Hepatocyte (in vitro differentiated cells): ENCODE measurements around the gene MYOF.

ENCODE experiments used
- EZH2 ChIP-seq: fragments of 200-600 bp; sonication (generic); IDR thresholded peaks from 2 replicates; pipeline ENCODE4 v1.6.1; 2016; ENCODE audit warnings: antibody characterized with exemption, mild to moderate bottlenecking, borderline replicate concordance
- EZH2phosphoT487 ChIP-seq: fragments of 200-600 bp; sonication (generic); IDR thresholded peaks from one replicate; pipeline ENCODE4 v1.6.1; 2018; ENCODE audit warnings: antibody characterized with exemption, mild to moderate bottlenecking, low read depth, moderate library complexity; ENCODE audit not compliant: unreplicated experiment, severe bottlenecking
- TF ChIP-seq, protein P1 (sequence below): fragments of 200-600 bp; sonication (generic); IDR thresholded peaks from 2 replicates; pipeline ENCODE4 v1.5.1; 2016; ENCODE audit warnings: antibody characterized with exemption, mild to moderate bottlenecking; ENCODE audit not compliant: poor library complexity

DNA sequence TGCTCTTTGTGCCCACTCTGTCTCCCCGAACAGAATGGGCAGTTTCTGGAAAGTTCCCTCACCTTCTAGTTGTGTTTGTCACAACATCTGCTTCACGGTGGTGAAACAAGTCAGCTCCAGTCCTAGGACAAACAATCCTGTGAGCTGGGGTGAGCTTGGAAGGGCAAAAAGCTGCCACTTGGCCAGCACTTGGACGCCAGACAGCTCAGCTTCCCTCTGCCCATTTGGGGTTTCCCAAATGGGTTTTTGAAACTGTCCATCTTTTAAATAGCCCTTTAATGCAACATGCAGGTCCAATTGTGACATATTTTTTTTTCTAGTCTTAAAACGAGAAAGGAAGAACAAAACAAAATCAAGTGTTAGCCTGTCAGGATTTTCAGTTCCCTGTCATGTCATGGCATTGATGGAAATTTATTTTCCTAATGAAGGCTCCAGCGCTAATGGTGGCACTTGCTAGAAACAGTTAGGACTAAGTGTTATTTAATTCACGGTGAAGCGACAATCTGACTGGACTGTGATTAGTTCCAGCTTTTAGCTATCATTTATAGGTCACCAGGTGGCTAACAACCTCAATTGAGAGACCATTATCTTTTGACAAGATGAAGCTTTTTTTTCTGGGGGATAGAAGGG is 181.7 kb downstream of the MYOF start:
- no peak for TF ChIP-seq EZH2phosphoT487
- TF ChIP-seq, protein P1, sequence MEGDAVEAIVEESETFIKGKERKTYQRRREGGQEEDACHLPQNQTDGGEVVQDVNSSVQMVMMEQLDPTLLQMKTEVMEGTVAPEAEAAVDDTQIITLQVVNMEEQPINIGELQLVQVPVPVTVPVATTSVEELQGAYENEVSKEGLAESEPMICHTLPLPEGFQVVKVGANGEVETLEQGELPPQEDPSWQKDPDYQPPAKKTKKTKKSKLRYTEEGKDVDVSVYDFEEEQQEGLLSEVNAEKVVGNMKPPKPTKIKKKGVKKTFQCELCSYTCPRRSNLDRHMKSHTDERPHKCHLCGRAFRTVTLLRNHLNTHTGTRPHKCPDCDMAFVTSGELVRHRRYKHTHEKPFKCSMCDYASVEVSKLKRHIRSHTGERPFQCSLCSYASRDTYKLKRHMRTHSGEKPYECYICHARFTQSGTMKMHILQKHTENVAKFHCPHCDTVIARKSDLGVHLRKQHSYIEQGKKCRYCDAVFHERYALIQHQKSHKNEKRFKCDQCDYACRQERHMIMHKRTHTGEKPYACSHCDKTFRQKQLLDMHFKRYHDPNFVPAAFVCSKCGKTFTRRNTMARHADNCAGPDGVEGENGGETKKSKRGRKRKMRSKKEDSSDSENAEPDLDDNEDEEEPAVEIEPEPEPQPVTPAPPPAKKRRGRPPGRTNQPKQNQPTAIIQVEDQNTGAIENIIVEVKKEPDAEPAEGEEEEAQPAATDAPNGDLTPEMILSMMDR = no peak
- no peak for TF ChIP-seq EZH2
